GM18868 (cell line): Measurements from ENCODE around the gene SMOC2.
"Not testable (repeated sequence)": the region's sequence is repeated elsewhere in the genome, so short reads cannot be mapped to it uniquely, and the experiment has no call there.

Experiments
- ATAC-seq: cut with Tn5 transposase; IDR thresholded peaks from one replicate; pipeline ENCODE4 v1.9.1; 2021; ENCODE audit warnings: mild to moderate bottlenecking, moderate library complexity; ENCODE audit not compliant: unreplicated experiment

SMOC2 gene

DNA sequence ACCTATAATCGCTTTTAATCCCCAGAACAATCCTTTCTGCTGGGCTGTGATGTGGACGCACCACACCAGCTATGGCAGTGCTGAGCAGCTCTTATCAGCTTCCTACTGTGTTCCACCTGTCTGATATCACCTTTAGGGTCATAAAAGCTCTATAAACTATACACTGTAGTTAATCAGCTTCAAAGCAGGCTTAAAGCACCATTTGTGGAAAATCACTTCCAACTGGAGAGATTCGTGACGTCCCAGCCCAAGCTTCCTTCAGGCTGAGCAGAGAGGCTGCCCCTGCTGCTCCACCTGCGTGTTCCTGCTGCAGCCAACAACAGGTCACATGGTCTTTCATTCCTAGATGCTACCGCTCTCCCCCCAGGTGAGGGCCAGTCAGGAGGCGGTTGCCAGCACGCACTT, 156.5 kb downstream of the SMOC2 start:
- ATAC-seq, result no peak

DNA sequence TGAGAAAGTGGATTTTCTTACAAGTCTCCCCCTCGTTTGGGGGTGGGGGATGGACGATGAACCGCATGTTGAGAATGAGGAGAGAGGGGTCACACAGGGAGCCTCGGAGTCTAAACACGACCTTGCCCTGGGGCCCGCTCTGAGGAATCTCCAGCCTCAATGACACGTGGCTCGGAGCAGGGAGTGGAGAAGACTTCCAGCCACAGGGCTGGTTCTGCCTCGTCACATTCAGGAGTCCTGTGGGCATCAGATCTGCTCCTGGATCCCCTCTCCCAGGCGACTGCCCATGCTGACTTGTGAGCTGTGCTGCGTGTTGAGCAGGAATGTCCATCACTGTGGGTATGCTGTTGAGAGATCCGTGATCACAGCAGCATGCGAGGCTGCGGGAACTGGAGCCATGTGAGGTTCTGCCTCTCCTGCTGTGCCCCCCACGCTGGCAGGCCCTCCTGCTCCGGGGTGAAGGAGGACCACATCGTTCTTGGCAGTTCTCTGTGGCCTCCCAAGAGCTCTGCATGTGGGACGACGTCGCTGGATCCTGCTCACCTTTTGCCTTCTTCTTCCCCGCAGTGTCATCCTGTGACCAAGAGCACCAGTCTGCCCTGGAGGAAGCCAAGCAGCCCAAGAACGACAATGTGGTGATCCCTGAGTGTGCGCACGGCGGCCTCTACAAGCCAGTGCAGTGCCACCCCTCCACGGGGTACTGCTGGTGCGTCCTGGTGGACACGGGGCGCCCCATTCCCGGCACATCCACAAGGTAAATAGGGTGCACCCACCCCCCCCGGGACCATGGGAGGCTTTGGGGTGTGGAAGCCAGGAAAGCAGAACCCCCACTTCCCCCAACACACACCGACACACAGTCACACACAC, 157.5 kb downstream of the SMOC2 start:
- no peak for ATAC-seq

DNA sequence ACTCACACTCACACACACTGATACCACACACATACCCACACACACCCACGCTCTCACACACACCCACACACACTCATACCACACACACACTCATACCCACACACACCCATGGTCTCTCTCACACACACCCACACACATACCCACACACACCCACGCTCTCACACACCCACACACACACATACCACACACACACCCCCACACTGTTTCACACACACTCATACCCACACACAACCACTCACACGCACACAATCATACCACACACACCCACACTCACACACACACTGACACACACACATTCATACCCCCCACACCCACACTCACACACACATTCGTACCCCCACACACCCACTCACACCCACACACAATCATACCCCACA, 158.1 kb downstream of the SMOC2 start:
- no peak for ATAC-seq

DNA sequence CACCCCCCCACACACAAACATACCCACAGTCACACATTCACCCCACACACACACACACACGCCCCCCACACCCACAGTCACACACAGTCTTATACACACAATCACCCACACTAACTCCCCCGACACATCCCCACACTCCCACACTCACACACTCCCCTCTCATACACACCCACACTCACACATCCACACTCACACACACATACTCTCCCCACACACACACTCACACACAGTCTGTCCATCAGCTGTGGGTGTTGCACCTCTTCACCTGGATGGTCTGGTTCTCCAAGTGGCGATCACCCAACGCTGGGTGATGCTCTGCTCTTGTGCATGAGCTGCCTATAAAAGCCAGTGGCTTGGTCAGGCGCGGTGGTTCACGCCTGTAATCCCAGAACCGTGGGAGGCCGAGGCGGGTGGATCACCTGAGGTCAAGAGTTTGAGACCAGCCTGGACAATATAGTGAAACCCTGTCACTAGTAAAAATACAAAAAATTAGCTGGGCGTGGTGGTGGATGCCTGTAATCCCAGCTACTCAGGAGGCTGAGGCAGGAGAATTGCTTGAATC, 158.9 kb downstream of the SMOC2 start:
- ATAC-seq, result no peak

DNA sequence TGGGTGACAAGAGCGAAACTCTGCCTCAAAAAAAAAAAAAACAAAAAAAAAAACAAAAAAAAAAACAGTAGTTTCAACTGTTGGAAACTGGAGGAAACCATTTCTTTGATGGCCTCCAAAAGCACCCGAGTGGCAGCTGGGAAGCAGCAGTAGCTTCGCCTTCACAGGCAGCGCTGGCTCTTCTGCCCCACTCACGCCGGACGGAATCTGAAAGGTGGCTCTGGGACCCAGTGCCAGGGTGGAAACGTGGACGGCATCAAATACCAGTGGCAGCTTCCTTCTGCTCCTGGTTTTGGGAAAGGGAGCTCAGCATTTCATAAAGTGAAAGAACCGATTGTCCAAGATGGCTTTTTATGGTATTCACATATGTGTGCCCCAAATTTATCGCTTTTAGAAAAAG, 159.4 kb downstream of the SMOC2 start:
- ATAC-seq, result no peak

DNA sequence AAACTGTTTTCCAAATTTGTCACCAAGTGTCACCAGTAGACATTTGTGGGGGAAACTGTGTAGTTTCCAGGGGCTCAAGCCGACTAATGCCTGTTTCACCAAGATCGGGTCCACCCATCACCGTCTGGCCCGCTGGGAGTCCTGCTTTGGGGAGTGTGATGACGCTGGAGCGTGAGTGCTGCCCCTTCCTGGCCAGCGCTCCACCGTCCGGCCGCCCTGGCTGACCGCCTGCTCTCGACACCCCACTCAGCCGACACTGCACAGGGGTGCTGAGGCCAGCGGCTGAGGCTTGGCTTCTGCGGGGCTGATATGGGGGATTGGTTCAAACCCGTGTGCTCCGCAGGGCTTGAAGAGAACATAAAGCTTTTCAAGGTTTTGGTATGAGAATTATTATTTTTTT, 160.1 kb downstream of the SMOC2 start:
- no peak for ATAC-seq

DNA sequence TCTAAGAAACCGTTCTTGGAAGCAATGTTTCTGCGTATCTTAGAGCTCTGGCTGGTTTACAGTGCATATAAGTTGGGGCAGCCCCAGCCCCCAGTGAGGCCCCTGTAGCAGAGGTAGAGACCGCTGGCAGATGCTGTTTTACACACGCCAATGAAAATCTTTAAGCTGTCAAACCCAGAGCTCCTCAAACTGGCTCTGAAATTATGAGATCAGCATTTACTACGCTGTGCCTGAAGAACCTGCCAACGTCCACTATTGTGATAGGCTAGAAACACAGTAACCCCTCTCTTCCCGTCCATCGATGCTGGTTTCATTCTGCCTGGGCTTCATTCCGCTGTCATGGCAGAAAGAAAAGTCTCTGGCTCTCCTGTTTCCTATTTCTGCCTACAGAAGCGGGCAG, 160.6 kb downstream of the SMOC2 start:
- no peak for ATAC-seq

DNA sequence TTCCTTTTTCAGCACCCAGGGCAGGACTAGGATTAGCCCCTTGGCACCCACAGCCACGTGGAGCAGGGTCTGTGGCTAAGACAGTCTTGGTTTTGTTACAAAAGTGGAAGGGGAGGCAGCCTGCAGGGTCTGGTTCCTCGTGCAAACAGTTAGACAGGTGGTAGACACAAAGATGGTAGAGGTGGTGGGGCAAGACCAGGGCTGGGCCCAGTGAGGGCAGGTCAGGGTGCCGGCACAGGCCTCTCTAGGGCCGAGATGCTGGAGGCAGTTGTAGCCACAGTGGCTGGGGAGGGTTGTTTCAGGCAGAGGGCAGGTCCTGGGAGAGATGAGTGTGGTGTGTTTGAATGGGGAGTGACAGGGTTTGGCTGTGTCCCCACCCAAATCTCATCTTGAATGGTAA, 161.6 kb downstream of the SMOC2 start:
- ATAC-seq, result no peak

DNA sequence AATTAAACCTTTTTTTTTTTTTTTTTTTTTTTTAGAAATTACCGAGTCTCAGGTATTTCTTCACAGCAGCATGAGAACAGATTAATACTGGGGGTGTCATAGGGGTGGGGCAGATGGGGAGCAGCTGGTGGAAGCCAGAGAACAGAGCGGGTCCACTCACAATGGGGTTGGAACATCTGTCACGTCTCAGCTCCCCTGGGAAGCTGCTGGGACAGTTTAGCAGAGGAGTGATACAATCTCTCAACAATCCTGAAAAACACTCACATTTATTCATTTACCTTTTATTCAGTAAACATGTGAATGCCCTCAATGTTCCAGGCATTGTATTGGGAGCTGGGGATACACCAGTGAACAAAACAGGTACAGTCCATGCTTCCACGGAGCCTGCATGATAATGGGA, 162.2 kb downstream of the SMOC2 start:
- ATAC-seq, result no peak

DNA sequence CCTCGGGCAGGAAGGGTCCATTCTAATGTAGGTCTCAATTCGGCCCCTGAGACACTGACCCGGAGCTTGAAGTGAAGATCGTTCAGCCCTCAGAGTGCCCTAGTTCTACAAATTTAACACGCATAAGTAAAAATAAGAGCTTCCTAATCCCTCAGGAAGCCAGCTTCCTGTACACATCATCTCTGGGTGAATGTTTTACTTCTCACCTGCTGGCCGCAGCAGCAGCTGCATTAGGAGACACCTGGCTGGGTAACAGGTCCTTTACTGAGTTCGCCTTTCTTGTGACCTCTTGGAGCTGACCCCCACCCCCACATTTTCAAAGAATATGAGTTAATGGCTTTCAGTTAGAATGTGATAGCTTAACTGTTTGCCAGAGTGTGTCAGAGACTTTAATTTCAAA, 165.0 kb downstream of the SMOC2 start:
- ATAC-seq, result no peak

DNA sequence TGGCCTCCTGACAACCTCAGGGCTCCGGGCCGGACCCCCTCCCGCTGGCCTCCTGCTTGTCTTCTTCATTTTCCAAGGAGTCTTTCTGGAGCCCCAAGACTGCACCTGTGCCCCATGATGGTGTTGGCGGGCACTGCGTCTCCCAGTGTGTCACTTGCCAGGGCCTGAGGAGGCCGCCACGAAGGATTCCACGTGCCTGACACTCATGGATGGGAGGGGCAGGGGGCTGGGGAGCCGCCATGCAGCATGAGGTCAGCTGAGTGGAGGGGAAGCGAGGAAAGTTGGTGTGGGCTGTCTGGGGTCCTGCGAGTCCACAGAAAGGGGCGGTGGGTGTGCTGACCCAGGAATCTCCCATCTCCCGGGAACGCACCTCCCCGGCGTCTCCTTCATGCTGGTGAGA, 165.7 kb downstream of the SMOC2 start:
- ATAC-seq, result no peak

DNA sequence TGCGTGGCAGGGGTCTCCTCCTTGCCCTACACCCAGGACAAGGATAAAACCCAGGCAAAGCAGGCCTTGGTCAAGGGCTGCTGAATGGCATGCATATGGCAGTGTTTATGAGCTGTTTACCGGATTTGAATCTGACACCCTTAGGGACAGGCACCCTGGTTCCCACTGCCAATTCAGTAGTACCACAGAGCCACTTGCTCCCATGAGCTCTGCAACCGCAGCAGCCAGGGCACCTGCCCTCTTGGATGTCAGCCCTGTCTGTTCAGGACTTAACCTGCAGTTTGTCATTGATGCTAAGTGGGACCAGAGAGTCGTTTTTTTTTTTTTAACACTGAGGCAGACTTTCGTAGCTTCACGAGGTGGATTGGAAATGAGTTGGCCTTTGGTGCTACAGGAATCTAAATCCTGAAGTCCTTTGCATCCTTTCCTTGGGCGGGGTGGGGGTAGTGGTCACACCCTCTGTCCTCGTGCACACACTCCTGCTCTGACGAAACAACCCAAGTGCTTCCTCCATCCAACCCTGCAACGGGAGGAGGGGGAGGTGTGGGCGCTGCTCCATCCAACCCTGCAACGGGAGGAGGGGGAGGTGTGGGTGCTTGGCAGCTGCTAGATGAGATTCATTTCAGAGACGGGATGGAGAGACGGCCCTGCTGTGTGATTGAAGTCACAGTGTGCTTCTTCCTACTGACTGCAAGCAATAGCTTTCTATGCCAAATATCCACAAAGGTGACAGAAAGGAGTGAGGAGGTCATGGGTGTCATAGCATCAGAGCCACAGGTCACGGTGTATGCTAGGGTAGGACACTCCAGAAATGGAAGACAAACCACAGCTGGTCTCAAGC, 166.5 kb downstream of the SMOC2 start:
- ATAC-seq, result no peak

DNA sequence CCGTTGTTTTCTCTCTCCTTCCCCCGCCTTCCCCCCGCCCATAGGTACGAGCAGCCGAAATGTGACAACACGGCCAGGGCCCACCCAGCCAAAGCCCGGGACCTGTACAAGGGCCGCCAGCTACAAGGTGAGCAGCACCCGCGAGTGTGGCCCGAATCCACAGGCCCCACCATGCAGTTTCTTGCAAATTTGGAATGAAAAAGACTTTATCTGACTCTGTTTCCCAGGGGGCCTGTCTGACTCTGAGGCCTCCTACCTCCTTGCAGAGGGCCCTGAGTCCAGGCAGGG, 167.1 kb downstream of the SMOC2 start:
- ATAC-seq, result no peak

DNA sequence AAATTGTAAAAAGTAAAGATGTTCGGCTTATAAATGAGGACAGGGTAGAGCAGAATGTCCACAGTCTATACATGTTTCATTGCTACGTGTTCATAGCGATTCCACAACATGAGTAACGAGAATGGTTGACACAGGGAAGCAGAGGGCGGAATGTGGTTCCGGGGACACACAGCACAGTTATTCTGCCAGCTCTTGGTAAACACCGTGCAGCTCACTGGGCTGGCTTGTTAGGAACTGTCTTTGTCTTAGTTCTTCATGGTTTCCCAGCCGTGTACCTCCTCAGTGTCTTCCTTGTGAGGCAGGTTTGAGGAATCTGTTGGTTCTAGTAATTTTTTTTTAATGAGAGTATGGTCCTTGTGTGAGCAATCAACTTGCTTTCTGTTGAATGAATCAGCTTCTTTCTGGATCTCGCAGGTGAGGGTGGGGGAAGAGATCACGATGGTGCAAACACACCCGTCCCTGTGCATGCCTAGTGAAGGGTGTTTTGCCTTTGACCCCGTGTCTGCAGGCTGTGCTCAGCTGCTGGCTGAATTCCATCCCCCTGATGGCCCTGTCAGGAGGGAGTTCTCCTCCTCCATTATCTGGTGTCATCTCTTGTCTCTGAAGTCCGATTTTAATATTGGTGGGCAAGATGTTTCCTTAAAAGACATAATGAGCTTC, 168.2 kb downstream of the SMOC2 start:
- no peak for ATAC-seq

DNA sequence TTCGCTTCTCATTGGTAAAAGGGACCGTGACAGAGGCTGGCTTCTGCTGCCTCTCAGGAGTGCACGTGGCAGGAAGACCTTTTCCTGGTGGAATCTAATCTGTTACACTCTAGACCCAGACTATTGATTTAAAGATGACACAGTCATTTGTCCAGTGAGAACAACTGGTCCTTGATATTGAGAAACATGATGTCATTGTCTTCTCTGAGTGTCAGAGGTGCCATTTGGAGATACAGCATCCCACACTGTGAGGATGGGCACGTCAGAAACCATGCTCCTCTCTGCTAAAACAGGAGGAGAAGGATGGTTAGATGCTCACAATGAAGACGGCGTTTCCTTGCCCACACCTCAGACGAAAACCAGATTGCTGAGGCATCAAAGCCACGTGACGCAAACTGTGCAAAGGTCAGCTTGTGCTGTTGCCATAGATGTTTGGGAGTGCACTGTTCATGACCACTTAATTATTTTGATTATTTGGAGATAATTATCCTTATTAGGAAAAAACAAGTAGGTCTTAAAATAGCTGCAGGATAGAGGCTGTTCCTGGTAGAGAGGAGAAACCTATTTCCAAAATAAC, 169.0 kb downstream of the SMOC2 start:
- no peak for ATAC-seq

DNA sequence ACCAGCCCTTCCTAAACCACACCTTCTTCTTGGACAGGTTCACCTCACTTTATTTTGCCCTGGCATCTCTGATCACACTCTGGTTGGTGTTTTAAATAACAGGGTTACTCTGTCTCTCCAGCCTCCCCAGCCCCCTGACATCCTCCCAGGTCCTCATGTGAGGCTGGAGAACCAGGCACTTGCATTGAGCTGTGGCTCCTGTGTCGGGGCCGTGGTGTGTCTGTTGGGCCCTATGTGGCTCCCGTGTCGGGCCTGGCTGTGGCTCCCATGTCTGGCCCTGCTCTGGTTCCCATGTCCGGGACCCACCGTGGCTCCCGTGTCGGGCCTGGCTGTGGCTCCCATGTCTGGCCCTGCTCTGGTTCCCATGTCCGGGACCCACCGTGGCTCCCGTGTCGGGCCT, 170.0 kb downstream of the SMOC2 start:
- ATAC-seq, result not testable (repeated sequence)

DNA sequence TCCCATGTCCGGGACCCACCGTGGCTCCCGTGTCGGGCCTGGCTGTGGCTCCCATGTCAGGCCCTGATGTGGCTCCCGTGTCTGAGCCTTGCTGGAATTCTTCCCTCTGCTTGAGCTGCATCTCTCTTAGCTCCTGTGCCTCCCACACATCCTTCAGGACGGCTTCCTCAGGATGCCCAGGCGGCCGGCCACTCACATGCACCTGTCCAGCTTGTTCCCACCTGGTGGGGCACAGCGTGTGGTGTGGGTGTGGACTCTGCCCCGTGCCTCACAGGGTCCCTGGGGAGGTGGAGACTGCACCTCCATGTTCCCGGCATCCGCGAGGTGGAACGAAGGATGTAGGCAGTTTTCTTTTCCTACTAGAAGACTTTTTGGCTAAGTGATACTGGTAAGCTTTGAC, 170.7 kb downstream of the SMOC2 start:
- ATAC-seq, result no peak

DNA sequence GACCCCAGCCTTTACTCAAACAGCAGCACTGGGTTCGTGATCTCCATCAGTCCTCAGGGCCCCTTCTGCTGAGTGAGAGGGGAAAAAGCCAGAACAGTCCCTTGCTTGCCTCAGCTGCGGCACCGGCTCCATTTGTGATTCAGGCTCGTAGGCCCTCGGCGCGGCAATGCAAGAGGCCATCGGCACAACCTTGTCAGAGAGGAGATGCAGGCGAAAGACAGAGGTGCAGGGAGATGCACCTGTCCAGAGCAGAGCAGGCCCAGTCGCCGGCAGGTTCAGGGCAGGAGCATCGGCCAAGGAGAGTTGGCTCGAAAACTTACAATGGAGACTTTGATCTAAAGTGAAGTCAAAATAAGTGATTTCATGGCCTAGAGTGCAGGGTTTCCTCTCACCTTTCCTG, 171.6 kb downstream of the SMOC2 start:
- no peak for ATAC-seq

DNA sequence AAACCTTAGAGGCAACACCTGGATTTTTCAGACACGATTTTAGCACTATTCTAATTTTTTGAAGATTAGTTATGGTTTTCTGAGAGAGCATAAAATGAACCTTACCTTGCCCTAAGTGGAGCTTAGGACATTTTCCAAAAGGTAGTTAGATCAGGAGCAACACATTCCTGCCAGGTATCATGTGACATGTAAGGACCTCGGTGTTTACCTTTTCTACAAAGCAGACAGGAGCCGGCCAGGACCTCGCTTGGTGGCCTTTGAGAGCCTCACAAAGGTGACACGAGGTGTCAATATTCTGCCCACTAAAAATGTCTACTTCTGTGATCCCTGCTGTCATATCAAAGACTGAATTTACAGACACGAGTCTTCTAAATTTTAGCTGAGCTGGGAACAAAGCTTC, 174.9 kb downstream of the SMOC2 start:
- no peak for ATAC-seq

DNA sequence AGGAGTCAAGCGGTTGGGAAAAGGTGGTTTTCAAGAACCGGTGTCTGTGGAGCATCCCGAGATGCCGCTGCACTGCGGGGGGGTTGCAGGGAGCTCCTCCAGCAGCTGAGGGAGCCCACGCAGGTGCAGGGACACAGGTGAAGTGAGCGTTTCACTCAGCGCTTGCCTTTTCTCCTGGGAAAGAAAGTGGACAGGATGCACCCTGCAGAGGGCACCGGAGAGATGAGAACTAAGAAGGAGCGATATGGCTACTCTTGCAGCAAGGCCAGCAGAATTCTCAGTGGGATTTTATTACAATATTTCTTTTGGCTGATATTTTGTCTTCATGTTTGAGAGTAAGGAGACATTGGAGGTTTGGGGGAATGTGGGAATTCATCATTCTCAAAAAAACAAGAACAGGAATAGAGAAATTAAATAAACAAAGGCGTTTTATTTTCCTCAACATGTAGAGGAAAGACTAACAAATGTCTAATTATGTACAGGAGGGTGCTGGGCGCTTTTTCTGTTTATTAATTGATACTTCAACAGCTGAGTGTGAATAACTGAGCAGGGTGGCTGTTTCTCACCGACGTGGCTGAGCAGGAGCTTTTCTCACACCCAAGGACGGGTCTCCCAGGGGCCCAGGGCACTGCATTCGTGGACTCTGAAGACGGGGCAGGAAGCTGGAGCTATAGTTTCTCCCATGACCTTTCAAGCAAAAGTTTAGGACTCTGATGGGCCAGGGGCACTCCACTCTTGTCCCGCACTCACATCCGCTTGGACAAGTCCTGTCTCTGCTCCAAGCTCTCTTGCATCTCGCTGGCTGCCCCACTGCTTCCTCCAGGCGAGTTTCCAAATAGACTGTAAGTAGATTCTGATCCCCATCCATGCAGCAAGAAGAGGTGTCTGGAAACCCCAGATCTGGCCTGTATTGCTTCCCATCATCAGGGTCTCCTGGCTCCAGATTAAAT, 176.1 kb downstream of the SMOC2 start:
- no peak for ATAC-seq
